Measurements from ENCODE around the gene ZEB2. TPM values are rescaled to one million over a fixed set of nuclear protein-coding genes. Genes with fewer than 3 reads are reported as not detected.
A peak's percentile ranks its signal among the peaks of the same experiment; 100 is the strongest.

The ZEB2 gene
- total RNA-seq, 1 experiment from 2014 or later, result 1.2 TPM

DNA sequence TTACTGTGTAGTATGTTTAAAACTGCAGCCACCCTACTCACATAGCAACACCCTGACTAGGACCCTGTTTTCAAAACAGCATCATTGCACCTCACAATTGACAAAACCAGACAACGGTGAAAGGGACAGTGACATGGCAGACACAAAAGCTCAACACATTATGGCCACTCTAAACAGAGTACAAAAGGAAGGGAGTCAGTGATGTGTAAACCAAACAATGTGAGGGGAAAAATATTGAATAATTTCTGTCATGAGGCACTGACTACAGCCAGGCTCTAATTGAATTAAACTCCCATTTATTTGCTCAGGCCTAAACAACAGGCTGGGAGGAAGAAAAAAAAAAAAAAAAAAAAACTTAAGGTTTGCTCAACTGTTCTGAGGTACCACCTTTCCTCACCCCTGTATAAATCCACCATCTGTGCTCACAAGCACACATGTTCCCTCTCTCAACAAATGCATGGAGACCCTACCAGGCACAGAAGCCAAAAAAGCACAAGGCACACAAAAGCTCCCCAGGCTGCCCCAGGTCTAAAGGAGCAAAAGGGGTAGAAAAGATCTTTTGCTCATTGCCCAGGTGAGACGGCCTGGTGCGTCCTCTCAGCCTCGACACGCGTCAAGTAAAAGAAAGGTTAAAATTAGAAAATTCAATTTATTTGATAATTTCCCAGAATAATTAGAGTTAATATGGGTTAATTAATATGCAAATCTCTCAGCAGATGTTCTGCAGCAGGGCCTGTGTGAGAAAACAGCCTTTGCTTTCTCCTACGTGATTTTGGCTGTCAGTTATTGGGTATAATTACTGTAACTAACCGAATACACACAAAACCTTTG lies 80.9 kb downstream of the ZEB2 start:
- Histone ChIP-seq H3K9ac (ENCODE audit: extremely low read depth, insufficient read length, low read length) (no peak overlapping the region), H3K23me2 (ENCODE audit: insufficient read length, low read depth, low read length, poor library complexity, severe bottlenecking) (no peaks in the 10 kb centered on the region), H3K4me1 (ENCODE audit: insufficient read depth, low read length) (peaks cover 2% of the 10 kb centered on the region; the same call in 1 of the 2 replicates), H2BK20ac (ENCODE audit: low read depth, low read length, poor library complexity, severe bottlenecking) (no peak overlapping the region), H2BK5ac (ENCODE audit: insufficient read length, low read length) (no peak overlapping the region), H2AFZ (ENCODE audit: low read length) (no peak overlapping the region), H4K5ac (ENCODE audit: insufficient read length, low read depth, low read length) (no peak overlapping the region), H2BK12ac (ENCODE audit: insufficient read length, low read depth, low read length) (no peak overlapping the region), H3K18ac (ENCODE audit: insufficient read length, low read depth, low read length) (no peak overlapping the region), H4K20me1 (ENCODE audit: control insufficient read depth, insufficient read depth, insufficient read length) (no peaks in the 10 kb centered on the region), H4K8ac (replicated peaks; ENCODE audit: insufficient read length, low read depth, low read length) (no peak overlapping the region), H3K4ac (ENCODE audit: low read depth, low read length) (no peak overlapping the region), H3K9me3 (ENCODE audit: control insufficient read depth, low read depth, low read length) (no peaks in the 10 kb centered on the region), H3K4me2 (ENCODE audit: insufficient read depth, insufficient read length, low read length) (no peak overlapping the region), H3K79me1 (ENCODE audit: insufficient read depth, low read depth, low read length, poor library complexity, severe bottlenecking) (no peaks in the 10 kb centered on the region), H3K27ac (ENCODE audit: insufficient read length, low read depth, low read length) (no peak overlapping the region), H3K23ac (ENCODE audit: insufficient read length, low read depth, low read length) (no peak overlapping the region), H3T11ph (ENCODE audit: low read length) (no peak overlapping the region), H3K14ac (ENCODE audit: insufficient read depth, low read length) (no peak overlapping the region), H2BK120ac (ENCODE audit: low read depth, low read length, poor library complexity, severe bottlenecking) (no peak overlapping the region), H3K27me3 (ENCODE audit: insufficient read depth, low read length) (no peaks in the 10 kb centered on the region), H4K91ac (ENCODE audit: insufficient read length, low read depth, low read length) (no peak overlapping the region), H3K79me2 (ENCODE audit: insufficient read depth, low read length) (no peaks in the 10 kb centered on the region), H2AK5ac (ENCODE audit: insufficient read length, low read length) (no peak overlapping the region), H3K56ac (ENCODE audit: insufficient read length, low read depth, low read length) (no peak overlapping the region), H2BK15ac (ENCODE audit: low read depth, low read length) (no peak overlapping the region)
- TF ChIP-seq, protein P1, sequence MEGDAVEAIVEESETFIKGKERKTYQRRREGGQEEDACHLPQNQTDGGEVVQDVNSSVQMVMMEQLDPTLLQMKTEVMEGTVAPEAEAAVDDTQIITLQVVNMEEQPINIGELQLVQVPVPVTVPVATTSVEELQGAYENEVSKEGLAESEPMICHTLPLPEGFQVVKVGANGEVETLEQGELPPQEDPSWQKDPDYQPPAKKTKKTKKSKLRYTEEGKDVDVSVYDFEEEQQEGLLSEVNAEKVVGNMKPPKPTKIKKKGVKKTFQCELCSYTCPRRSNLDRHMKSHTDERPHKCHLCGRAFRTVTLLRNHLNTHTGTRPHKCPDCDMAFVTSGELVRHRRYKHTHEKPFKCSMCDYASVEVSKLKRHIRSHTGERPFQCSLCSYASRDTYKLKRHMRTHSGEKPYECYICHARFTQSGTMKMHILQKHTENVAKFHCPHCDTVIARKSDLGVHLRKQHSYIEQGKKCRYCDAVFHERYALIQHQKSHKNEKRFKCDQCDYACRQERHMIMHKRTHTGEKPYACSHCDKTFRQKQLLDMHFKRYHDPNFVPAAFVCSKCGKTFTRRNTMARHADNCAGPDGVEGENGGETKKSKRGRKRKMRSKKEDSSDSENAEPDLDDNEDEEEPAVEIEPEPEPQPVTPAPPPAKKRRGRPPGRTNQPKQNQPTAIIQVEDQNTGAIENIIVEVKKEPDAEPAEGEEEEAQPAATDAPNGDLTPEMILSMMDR (conservative IDR thresholded peaks at IDR 0.05), result no peak
- no CpG with 5 or more reads among the region's 8 CpGs for WGBS (ENCODE audit: extremely low coverage, insufficient read length, low lambda C conversion rate)
- no peaks in the 10 kb centered on the region for H3K9me3 Mint-ChIP-seq
- H3K27ac Mint-ChIP-seq, result peak overlapping the region in 1 of 3 experiments; percentile 34; a peak in 2 of 7 replicates
- no peak overlapping the region for H3K4me3 Mint-ChIP-seq
- 0 out of 7 replicates have a peak, but pooled peaks cover 0 to 1% (median 0%) of the 10 kb centered on the region in 3 experiments for H3K36me3 Mint-ChIP-seq (ENCODE audit: insufficient read depth in 1 of 3, low read depth in 3 of 3)
- H3K27me3 Mint-ChIP-seq (ENCODE audit: low read depth), result peaks cover 3% of the 10 kb centered on the region; the same call in 1 of the 2 replicates
- H3K4me1 Mint-ChIP-seq, result peaks cover 28 to 37% of the 10 kb centered on the region in 2 experiments
- no peak for DNase-seq

All from H9 (cell line).